GM13977 (cell line): ENCODE results near the gene PAGR1.

Experiments
- DNase-seq: peaks from one replicate; pipeline ENCODE4 v3.0.0; 2012; ENCODE audit warnings: low spot score
- in situ Hi-C: fragments of 300-500 bp; cut with MboI; formaldehyde crosslinking; loops from one replicate; pipeline ENCODE4 v1.12.0; 2022; ENCODE audit warnings: low sequenced_read_pairs, low pct_unique_long_range_greater_than_20kb, mixed read lengths, inconsistent platforms; ENCODE audit not compliant: unreplicated experiment
- TF ChIP-seq, protein P1 (sequence below): IDR thresholded peaks from 2 replicates; pipeline ENCODE4 v1.5.1; 2012; ENCODE audit warnings: mild to moderate bottlenecking, control low read depth; ENCODE audit not compliant: insufficient read depth; ENCODE audit errors: extremely low read depth, missing control alignments

PAGR1 gene

DNA sequence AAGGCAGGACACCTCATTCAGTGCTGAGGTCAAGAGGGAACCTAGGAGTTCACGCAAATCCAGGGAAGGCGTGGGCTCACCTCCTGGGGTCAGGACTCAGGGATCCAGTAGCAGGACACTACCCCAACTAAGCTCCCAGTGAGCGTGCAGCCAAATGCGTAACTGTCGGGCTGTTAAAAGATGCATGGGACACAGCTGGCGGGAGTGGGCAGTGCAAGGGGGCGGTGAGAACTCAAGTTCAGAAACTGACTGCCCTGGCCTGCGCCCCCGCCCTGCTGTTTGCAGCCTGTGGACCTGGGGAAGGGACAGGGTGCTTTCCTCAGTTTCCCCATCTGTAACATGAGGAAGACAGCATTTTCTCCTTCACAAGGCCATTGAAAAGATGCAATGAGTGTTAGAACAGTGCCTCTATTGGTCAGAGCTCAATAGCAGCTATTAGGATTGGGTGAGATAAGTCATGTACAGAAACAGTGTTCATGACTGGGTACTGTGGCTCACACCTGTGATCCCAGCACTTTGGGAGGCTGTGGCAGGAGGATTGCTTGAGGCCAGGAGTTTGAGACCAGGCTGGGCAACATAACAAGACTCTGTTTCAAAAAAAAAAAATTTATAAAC lies 26.9 kb downstream of the PAGR1 start:
- TF ChIP-seq, protein P1, sequence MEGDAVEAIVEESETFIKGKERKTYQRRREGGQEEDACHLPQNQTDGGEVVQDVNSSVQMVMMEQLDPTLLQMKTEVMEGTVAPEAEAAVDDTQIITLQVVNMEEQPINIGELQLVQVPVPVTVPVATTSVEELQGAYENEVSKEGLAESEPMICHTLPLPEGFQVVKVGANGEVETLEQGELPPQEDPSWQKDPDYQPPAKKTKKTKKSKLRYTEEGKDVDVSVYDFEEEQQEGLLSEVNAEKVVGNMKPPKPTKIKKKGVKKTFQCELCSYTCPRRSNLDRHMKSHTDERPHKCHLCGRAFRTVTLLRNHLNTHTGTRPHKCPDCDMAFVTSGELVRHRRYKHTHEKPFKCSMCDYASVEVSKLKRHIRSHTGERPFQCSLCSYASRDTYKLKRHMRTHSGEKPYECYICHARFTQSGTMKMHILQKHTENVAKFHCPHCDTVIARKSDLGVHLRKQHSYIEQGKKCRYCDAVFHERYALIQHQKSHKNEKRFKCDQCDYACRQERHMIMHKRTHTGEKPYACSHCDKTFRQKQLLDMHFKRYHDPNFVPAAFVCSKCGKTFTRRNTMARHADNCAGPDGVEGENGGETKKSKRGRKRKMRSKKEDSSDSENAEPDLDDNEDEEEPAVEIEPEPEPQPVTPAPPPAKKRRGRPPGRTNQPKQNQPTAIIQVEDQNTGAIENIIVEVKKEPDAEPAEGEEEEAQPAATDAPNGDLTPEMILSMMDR, result no peak
- no peak for DNase-seq
- in situ Hi-C loops, result no loop called here

GRCh38 chr16:29843931-29844330 lies 28.0 kb downstream of the PAGR1 start:
- in situ Hi-C loops, result no loop called here
- TF ChIP-seq, protein P1, result no peak
- DNase-seq, result no peak

- DNase-seq, result no peak
- TF ChIP-seq, protein P1, result no peak
- in situ Hi-C loops, result no loop called here
These were observed 28.8 kb downstream of the PAGR1 start for GRCh38 chr16:29844575-29845331.

GRCh38 chr16:29845656-29846055 lies 29.7 kb downstream of the PAGR1 start:
- DNase-seq, result no peak
- in situ Hi-C loops, result no loop called here
- TF ChIP-seq, protein P1, result no peak

- in situ Hi-C loops, result no loop called here
- TF ChIP-seq, protein P1, result peak; percentile 96
- DNase-seq, result peak; percentile 82
These were observed 32.7 kb downstream of the PAGR1 start for GRCh38 chr16:29848420-29849297.

DNA sequence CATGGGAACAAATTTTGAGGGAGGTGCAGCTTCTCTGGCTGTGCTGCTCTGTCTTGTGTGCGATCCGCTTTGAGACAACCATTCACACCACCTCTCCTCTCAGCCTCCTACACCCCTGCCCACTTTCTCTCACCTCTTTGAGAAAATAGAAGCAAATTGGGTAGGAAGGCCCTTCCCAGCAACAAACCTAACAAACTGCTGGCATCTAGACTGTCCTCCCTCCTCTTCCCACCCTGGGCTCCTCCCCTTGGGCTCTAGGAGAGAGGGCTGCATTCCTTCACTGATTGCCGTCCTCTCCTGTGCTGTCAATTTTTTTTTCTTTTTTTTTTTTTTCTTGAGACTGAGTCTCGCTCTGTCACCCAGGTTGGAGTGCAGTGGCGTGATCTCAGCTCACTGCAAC lies 33.6 kb downstream of the PAGR1 start:
- DNase-seq, result no peak
- TF ChIP-seq, protein P1, result no peak
- in situ Hi-C loops, result no loop called here
